ENCODE results near the gene SLC7A11.

- no peak for TF ChIP-seq CTCF (IDR thresholded peaks at IDR 0.05)
- no peak for TF ChIP-seq POLR2A (IDR thresholded peaks at IDR 0.05)
Measured at GRCh38 chr4:138252551-138252950, 10.4 kb upstream of the SLC7A11 start.

All from adrenal gland (tissue), 5 donors.